SK-N-SH (cell line): Measurements from ENCODE around the gene IL31.

Experiments used
- CTCF ChIP-seq: fragments of 200-600 bp; sonication (generic); IDR thresholded peaks from 2 replicates; pipeline ENCODE4 v1.6.1; 2017; ENCODE audit warnings: antibody characterized with exemption, mild to moderate bottlenecking, moderate library complexity
- POLR2AphosphoS5 ChIP-seq: IDR thresholded peaks from 2 replicates; pipeline ENCODE4 v1.6.1; 2012; ENCODE audit warnings: low read depth, low read length
- SMC3 ChIP-seq: IDR thresholded peaks from 2 replicates; pipeline ENCODE4 v1.6.1; 2012; ENCODE audit warnings: low read depth, low read length, improper control_type of control experiment
- TF ChIP-seq, protein P1 (sequence below): fragments of 150-350 bp; IDR thresholded peaks from 2 replicates; pipeline ENCODE4 v1.6.1; 2017; ENCODE audit warnings: antibody characterized with exemption, low read length, low read depth, borderline replicate concordance

DNA sequence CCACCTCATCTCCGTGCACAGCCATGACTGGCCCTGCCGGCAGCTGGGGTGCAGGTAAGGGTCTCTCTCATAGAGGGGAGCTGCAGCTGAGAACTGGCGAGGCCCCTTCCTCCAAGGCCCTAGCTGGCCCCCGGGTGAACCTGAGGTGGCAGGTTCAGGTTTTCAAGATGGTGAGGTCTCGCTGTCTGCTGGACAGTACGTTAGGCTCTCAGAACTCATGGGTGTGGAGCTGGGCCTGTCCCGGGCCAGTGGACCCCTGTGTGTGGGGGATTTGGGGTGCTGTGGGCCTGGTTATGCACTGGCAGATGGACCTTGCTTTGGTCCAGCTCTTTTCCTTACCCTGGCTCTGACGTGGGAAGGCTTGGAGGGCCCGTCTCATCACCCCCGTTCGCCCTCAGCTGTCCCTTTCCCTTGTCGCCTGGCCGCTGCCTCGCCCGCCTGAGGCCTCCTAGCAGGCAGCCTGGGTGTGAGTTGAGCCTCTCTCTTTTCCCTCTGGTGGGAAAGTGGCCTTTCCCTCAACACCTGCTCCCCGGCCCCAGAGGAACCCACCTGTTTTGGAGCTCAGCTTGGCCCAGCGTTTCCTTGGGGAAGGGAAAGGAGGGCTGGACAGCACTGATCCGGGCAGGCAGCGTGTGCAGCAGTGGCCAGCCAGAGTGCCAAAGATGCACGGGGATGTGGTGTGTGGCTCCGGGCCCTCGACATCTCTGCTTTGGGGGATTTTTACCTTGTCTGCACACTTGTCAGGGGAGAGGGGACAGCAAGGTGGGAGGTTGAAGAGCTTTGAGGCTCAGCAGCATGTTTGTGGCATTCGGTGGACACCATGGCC is 28.3 kb downstream of the IL31 start:
- no peak for TF ChIP-seq CTCF
- TF ChIP-seq POLR2AphosphoS5 = no peak
- TF ChIP-seq, protein P1, sequence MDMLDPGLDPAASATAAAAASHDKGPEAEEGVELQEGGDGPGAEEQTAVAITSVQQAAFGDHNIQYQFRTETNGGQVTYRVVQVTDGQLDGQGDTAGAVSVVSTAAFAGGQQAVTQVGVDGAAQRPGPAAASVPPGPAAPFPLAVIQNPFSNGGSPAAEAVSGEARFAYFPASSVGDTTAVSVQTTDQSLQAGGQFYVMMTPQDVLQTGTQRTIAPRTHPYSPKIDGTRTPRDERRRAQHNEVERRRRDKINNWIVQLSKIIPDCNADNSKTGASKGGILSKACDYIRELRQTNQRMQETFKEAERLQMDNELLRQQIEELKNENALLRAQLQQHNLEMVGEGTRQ = no peak
- no peak for TF ChIP-seq SMC3
